ENCODE results near the gene ADAP2. TPM values are rescaled to one million over a fixed set of nuclear protein-coding genes. Genes with fewer than 3 reads are reported as not detected.
"Not testable (repeated sequence)": the region's sequence is repeated elsewhere in the genome, so short reads cannot be mapped to it uniquely, and the experiment has no call there.

Gene ADAP2, protein sequence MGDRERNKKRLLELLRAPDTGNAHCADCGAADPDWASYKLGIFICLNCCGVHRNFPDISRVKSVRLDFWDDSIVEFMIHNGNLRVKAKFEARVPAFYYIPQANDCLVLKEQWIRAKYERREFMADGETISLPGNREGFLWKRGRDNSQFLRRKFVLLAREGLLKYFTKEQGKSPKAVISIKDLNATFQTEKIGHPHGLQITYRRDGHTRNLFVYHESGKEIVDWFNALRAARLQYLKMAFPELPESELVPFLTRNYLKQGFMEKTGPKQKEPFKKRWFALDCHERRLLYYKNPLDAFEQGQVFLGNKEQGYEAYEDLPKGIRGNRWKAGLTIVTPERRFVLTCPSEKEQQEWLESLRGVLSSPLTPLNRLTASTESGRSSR
- 0.20 TPM in 1 of 2 replicates, not detected in the other for total RNA-seq (2014; rRNA removed; shearing (Covaris generic))

GRCh38 chr17:30921544-30922196, at the start of gene ADAP2:
Gene ADAP2, plus strand, starts transcription at chr17:30921945. Its CDS starts 70 bp downstream, at chr17:30922015.
- no peak for DNase-seq (ENCODE audit: low read depth)

GRCh38 chr17:30886187-30886586, 35.6 kb upstream of the ADAP2 start:
- no peak for DNase-seq (ENCODE audit: low read depth)

DNA sequence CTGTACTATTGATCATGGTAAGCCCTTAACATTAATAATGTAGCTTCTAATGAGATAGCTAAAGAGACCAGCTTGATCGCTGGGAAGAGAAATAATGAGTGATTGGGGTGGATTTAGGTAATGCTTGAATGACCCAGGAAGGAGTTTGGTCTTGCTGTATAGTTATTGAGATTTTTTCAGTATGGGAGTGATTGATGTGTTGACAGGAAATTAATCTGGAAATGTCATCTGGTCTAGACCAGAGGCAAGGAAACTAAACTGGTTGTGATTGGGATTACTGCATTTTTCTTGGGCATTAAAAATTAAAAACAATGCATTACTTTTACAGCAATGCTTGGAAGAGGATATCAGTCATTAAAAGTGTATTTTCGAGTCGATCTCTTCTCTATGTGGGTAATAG, 27.5 kb upstream of the ADAP2 start:
- no peak for DNase-seq (ENCODE audit: low read depth)

GRCh38 chr17:30897311-30897710, 24.4 kb upstream of the ADAP2 start:
- no peak for DNase-seq (ENCODE audit: low read depth)

- DNase-seq (ENCODE audit: low read depth) = no peak
Measured at GRCh38 chr17:30905742-30906100, 16.0 kb upstream of the ADAP2 start.

DNA sequence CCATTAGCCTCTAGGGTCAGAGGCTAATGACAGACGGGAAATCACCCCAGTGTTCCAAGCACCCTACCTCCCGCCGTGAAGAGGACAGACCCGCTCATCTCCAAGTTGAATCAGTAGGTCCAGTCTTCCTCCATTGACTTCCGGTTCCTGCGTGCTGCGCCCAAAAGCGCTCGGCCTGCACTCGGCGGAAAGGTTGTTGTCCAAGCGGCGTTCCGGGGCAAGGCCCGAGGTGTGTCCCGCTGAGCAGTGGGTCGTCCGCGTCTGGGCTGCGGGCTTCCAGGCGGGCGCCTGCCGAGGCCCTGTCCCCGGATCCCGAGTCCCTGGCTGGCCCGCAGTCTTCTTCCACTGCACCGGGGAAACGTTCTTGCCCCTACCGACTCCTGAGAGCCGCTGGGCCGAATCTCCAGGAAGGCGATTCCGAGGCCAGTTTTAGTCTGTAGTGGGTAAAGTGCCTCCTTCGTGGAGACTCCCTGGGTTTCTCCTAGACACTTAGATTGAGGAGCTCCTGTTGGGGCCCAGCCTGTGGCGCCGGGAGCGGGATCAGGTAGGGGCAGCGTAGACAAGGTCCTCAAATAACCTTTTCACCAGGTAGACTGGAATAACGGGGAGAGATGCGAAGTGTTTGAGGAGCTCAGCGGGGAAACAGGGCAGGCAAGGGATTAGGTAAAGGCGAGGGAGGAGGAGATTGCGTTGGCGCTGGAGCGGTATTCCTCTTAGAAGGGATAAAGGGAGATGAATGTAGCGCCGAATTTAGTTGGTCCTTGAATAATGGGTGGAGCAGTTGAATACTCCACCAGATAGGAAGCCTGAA, 15.4 kb upstream of the ADAP2 start, which contains the start of gene TEFM:
TEFM (minus strand) TSS at position 138 of the 811 bp plus-strand sequence; CDS start at position 98, 40 bp downstream.
- peak; percentile 85 for DNase-seq (ENCODE audit: low read depth)

- no peak for DNase-seq (ENCODE audit: low read depth)
Measured at GRCh38 chr17:30908717-30909420, 12.9 kb upstream of the ADAP2 start.

GRCh38 chr17:30910151-30910550, 11.6 kb upstream of the ADAP2 start:
- DNase-seq (ENCODE audit: low read depth) = not testable (repeated sequence)

DNA sequence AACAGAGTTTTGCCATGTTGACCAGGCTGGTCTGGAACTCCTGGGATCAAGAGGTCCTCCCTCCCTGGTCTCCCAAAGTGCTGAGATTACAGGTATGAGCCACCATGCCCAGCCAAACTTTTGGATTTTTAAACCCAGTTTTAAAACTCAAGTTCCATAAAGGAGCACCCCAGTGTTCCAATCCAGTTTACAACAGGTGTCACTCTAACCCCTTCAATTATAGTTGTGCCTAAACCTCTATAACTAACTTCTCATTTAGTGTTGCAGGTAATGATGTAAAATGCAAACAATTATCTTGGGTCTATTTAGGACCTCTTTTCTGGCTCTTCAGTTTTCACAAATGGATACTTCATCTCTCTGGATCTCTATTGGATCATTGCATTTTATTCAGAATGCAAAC, 7.8 kb upstream of the ADAP2 start:
- DNase-seq (ENCODE audit: low read depth) = no peak

DNA sequence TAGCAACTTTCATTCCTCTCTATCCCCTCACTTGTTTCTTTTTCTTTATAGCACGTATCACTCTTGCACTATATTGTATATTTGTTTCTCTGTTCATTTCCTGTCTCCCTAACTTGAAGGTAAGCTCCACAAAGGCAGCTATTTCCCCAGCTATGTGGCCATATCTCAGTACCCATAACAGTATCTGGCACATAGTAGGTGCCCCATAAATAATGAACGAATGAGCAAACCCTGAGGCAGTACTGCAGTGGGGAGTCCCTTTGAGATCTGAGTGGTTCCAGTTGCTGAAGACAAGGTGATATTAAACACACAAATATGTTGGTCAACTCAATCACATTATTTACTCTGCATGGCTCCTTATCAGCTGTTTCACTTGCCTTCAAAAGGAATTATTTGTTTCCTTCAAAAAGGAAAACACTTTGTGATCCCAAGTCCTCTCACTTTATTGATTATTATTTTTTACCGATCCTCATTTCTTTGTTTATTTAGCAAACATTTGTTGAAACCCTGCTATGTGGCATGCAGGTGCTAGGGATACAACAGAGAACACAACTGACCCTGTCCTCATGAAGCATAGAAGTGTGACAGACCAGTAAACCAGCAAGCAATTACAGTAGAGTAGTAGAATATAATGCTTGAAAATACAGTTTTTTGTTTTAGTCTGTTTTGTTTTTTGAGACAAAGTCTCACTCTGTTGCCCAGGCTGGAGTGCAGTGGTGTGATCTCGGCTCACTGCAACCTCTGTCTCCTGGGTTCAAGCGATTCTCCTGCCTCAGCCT, 5.7 kb upstream of the ADAP2 start:
- DNase-seq (ENCODE audit: low read depth) = no peak

DNA sequence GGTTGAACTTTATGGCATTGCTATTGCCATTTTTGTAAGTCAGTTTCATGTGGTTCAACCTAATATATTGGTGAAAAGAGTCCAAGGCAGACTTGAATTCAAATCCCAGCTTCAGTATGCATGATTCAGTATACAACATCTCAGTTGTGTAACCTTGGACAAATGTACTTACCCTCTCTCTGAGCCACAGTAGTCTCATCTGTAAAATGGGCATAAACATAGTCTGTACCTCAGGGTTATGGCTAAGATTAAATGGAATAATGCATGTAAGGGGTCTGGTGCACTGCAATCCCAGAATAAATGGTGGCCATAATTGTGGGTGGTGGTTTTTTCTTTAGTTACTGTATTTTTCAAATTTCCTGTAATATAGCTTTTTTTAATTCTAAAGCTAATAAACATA, 4.7 kb upstream of the ADAP2 start:
- DNase-seq (ENCODE audit: low read depth) = no peak

- DNase-seq (ENCODE audit: low read depth) = peak; percentile 26
Measured at GRCh38 chr17:30920282-30920681, 1.5 kb upstream of the ADAP2 start.

GRCh38 chr17:30920683-30921543, 832 bp upstream of the ADAP2 start:
- no peak for DNase-seq (ENCODE audit: low read depth)

GRCh38 chr17:30922235-30923030, 688 bp downstream of the ADAP2 start:
- DNase-seq (ENCODE audit: low read depth) = no peak

GRCh38 chr17:30924341-30924740, 2.6 kb downstream of the ADAP2 start:
- no peak for DNase-seq (ENCODE audit: low read depth)

DNA sequence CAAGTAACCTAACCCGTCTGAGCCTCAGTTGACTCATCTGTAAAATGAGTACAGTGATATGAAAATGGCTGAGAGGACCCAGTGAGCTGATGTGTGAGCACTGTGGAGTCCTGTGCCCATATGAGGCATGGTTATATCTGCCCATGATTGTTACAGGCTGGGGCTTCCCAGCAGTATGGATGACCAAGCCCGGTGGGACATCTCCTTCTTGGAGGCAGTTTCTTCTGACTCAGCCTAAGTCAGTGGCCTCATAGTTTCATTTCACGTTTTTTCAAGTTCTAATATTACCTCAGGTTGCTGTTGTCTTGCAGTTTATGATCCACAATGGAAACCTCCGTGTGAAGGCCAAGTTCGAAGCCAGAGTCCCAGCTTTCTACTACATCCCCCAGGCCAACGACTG, 4.8 kb downstream of the ADAP2 start:
- DNase-seq (ENCODE audit: low read depth) = no peak

DNA sequence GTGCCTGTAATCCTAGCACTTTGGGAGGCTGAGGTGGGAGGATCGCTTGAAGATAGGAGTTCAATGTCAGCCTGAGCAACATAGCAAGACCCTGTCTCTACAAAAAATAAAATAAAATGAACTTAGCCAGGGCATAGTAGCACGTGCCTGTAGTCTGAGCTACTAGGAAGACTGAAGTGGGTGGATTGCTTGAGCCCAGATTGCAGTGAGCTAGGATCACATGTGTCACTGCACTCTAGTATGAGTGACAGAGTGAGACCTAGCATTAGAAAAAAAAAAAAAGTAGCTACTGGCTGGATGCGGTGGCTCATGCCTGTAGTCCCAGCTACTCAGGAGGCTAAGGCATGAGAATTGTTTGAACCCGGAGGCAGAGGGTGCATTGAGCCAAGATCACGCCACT, 6.0 kb downstream of the ADAP2 start:
- no peak for DNase-seq (ENCODE audit: low read depth)

DNA sequence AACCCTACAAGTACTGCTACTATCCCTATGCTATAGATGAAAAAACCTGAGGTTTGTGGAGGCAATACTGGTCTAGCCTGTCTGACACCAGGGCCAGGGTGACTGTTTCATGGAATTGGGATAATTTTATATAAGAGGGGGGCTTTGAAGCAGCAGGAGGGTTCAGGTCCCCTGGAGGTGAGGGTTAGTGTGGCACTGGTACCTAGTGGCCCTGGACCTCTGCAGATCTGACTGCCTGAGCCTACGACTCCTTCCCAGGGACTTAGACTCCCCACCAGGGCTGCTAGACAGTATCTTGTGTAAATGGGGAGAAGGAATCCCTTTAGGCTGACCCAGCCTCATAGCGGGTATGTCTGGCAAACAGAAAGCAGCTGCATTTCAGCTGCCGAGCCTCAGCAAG, 6.8 kb downstream of the ADAP2 start:
- no peak for DNase-seq (ENCODE audit: low read depth)

GRCh38 chr17:30929081-30929633, 7.4 kb downstream of the ADAP2 start:
- no peak for DNase-seq (ENCODE audit: low read depth)

Data from RPMI7951 (cell line).